ENCODE data around the gene MYPOP.

The MYPOP gene

DNA sequence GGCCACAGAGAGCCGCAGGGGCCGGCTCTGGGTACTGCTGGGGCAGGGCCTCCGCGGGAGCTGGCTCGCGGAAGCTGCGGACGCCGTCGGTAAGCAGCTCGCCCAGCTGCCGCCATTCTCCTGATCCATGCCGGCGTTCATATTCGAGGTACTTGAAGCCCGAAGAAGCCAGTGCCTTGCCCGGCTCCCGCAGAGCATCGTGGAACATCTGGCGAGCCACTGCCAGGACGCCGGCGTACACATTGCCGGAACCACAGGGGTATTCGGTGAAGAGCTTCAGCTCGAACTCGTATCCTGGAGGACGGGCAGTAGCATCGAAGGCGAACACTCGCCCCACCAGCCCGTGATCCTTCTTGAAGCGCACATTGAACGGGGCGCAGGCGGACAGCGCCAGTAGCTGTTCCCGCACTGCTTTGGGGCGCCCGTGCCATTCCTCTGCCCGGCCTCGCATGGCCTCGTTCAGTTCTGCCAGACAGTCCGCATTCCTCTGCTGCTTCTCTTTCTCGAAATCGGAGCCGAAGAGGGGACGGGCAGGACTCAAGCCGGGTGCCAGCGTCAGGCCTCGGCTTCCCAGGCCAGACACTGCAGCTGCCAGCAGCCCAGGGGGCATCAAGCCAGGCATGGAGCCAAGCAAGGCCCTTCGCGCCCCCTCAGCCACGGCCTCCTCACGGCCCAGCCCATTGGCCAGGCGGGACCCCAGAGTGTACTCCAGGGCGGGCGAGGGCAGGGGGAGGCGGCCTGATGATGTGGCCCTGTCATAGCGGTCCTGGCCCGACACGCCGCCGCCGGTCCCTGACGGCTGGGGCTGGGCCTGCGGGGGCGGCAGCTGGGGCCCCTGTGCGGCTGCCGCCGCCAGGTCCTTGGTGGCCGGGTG is 17.5 kb downstream of the MYPOP start:
- Histone ChIP-seq H3K27me3 (peaks cover 30% of the 10 kb centered on the region), H3K36me3 (peaks cover 3% of the 10 kb centered on the region), H3K27ac (peak overlapping the region; percentile 90), H3K4me3 (ENCODE audit: low read depth in 1 of 2, low read length in 1 of 2) (peak overlapping the region; percentile 76 to 83), H3K4me1 (ENCODE audit: control insufficient read depth in 1 of 2, insufficient read depth in 1 of 2, low read depth in 1 of 2, low read length in 1 of 2) (peaks cover 26 to 42% of the 10 kb centered on the region in 2 experiments), H3K9me3 (no peaks in the 10 kb centered on the region)
- TF ChIP-seq, protein P1, sequence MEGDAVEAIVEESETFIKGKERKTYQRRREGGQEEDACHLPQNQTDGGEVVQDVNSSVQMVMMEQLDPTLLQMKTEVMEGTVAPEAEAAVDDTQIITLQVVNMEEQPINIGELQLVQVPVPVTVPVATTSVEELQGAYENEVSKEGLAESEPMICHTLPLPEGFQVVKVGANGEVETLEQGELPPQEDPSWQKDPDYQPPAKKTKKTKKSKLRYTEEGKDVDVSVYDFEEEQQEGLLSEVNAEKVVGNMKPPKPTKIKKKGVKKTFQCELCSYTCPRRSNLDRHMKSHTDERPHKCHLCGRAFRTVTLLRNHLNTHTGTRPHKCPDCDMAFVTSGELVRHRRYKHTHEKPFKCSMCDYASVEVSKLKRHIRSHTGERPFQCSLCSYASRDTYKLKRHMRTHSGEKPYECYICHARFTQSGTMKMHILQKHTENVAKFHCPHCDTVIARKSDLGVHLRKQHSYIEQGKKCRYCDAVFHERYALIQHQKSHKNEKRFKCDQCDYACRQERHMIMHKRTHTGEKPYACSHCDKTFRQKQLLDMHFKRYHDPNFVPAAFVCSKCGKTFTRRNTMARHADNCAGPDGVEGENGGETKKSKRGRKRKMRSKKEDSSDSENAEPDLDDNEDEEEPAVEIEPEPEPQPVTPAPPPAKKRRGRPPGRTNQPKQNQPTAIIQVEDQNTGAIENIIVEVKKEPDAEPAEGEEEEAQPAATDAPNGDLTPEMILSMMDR (IDR thresholded peaks at IDR 0.05), result no peak

DNA sequence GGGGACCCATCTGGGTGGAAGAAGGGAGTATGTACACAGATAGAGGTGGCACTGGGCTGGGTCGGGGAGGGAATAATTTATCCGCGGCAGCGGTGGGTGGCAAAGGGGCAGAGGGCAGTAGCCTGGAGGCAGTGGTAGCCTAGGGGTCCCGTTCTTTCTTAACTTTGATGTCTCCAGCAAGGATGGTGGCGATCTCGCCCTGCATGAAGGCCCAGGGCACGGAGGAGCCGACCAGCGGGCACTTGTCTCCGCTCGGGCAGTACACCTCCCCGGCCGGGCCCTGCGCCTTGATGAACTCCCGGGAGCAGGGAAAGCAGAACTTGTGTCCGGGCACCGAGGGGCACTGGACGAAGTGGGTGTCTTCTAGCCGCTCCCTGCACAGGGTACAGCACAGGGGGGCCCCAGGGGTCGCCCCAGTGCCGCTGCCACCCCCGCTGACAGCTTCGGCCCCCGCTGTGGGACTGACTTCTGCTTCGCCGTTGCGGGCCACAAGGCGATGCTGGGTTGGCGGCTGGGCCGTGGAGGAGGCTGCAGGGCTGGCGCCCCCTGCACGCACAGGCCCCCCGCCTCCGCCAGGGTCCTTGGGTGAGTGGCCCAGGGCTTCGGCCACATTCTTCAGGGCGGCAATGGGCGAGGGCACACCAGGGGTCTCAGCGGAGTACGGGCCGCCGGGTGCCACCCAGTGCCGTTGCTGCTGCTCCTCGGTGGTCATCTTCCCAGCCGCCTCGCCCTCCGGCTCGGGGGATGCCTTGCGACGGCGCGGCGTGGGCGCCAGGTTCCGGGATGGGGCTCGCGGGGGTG is 18.3 kb downstream of the MYPOP start:
- no peaks in the 10 kb centered on the region for H3K9me3 ChIP-seq
- no peak overlapping the region for H3K27ac ChIP-seq
- peaks cover 26 to 42% of the 10 kb centered on the region in 2 experiments for H3K4me1 ChIP-seq (ENCODE audit: control insufficient read depth in 1 of 2, insufficient read depth in 1 of 2, low read depth in 1 of 2, low read length in 1 of 2)
- peaks cover 3% of the 10 kb centered on the region for H3K36me3 ChIP-seq
- H3K27me3 ChIP-seq, result peaks cover 38% of the 10 kb centered on the region
- no peak overlapping the region for H3K4me3 ChIP-seq (ENCODE audit: low read depth in 1 of 2, low read length in 1 of 2)
- TF ChIP-seq, protein P1 (IDR thresholded peaks at IDR 0.05), result no peak

DNA sequence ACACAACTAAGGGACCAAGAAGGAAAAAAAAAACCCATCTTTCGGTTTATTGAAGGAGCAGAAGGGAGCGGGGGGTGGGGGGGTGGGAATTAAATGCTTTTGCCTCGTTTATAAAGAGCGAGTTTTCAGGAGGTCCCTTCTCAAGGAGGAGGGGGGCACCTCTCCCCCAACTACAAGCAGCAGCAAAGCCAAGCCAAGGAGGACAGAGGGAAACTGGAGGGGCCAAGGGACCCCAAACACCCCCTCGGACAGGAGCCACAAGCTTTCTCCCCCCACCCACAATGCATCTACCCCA is 18.9 kb downstream of the MYPOP start:
- Histone ChIP-seq H3K27ac (no peak overlapping the region), H3K9me3 (no peaks in the 10 kb centered on the region), H3K27me3 (peaks cover 44% of the 10 kb centered on the region), H3K4me3 (ENCODE audit: low read depth in 1 of 2, low read length in 1 of 2) (no peak overlapping the region), H3K36me3 (peaks cover 3% of the 10 kb centered on the region), H3K4me1 (ENCODE audit: control insufficient read depth in 1 of 2, insufficient read depth in 1 of 2, low read depth in 1 of 2, low read length in 1 of 2) (peaks cover 26 to 42% of the 10 kb centered on the region in 2 experiments)
- TF ChIP-seq, protein P1 (IDR thresholded peaks at IDR 0.05), result no peak

DNA sequence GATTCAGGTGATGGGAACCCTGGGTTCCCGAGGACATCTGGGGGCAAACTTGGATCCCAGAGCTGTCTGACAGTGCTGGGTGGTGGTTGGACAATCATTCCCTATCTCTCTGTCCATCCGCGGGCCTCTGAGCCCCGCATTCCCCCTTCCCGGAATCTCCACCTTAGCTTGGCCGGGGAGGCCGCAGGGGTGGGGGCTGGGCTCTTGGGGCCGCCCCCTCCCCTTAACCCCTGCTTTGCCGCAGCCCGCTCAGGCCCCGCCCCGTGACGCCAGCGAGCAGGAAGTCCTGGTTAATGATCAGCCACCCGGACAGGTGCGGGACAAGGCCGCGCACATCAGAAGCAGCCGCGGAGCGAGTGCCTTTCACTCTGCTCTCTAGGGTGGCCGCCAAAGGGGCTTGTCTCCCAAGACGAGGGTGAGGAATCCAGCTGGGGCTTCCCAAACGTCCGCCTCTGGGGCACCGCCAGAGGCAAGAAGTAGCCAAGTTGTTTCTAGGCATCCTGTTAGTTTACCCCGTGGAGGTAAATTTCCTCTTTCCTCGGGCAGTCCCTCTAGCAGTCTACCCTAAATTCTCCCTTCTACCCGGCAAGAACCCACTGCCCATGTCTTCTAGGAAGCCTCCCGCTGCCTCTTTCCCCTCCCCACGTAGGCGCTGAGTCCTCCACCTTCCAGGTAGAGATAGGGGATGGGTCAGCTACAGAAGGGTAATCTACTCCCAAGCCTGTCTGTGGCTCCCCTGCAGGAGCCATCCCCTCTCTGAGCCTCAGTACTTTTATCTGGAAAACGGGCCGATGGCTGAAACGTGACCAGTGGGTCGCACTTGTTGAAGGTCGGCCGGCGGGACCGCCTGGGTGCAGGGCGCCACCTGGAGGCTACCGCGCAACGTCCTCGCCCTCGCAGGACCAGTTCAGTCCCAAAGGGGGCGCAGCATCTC is 19.5 kb downstream of the MYPOP start:
- Histone ChIP-seq H3K27me3 (peaks cover 50% of the 10 kb centered on the region), H3K4me1 (ENCODE audit: control insufficient read depth in 1 of 2, insufficient read depth in 1 of 2, low read depth in 1 of 2, low read length in 1 of 2) (peaks cover 26 to 42% of the 10 kb centered on the region in 2 experiments), H3K4me3 (ENCODE audit: low read depth in 1 of 2, low read length in 1 of 2) (peak overlapping the region; percentile 13 to 30), H3K36me3 (peaks cover 3% of the 10 kb centered on the region), H3K27ac (no peak overlapping the region), H3K9me3 (no peaks in the 10 kb centered on the region)
- TF ChIP-seq, protein P1 (IDR thresholded peaks at IDR 0.05), result peak; percentile 90

DNA sequence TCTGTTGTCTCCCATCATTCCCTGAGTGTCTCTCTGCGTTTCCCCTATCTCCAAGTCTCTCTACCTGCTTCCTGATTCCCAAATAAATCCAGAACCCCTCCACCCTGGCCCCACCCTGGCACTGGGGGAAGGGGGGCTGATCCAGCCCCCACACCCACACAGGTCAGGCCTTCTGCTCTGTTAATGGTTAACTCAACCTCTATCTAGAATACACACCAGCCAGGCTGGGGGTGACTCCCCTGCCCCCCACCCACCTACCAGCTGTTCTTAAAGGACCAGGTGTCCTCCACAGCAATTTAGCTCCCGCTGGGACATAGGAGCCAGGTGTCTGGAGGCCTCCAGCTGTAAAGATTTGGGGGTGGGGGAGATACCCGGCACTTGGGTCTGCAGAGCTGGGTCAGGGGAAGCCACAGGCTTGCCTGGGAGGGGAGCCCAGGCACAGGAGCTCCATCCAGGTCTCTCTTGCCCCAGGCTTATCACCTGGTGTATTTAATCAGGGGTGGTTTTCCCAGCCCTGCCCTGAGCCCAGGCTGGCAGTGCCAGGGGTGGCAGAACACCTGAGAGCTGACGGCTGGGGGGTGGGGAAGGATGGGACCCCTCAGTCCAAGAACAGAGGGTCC is 20.4 kb downstream of the MYPOP start:
- H3K9me3 ChIP-seq, result no peaks in the 10 kb centered on the region
- no peak overlapping the region for H3K4me3 ChIP-seq (ENCODE audit: low read depth in 1 of 2, low read length in 1 of 2)
- H3K27ac ChIP-seq, result no peak overlapping the region
- H3K4me1 ChIP-seq (ENCODE audit: control insufficient read depth in 1 of 2, insufficient read depth in 1 of 2, low read depth in 1 of 2, low read length in 1 of 2), result peaks cover 24 to 40% of the 10 kb centered on the region in 2 experiments
- peaks cover 3% of the 10 kb centered on the region for H3K36me3 ChIP-seq
- peaks cover 59% of the 10 kb centered on the region for H3K27me3 ChIP-seq
- TF ChIP-seq, protein P1 (IDR thresholded peaks at IDR 0.05), result no peak

All from neutrophil (primary cell).